ENCODE measurements around the gene LGALS7.
"Not testable (repeated sequence)": the region's sequence is repeated elsewhere in the genome, so short reads cannot be mapped to it uniquely, and the experiment has no call there.

The LGALS7 gene

GRCh38 chr19:38786572-38787265 is 13.4 kb upstream of the LGALS7 start:
- Histone ChIP-seq H3K27me3 (ENCODE audit: insufficient read depth, low read depth, severe bottlenecking) (no peaks in the 10 kb centered on the region), H3K27ac (no peak overlapping the region), H3K36me3 (no peaks in the 10 kb centered on the region), H3K9me3 (ENCODE audit: severe bottlenecking) (no peaks in the 10 kb centered on the region), H3K4me3 (ENCODE audit: low read depth, low read length) (no peak overlapping the region)
- TF ChIP-seq CTCF (IDR thresholded peaks at IDR 0.05; ENCODE audit: low read depth, low read length), result no peak
- DNase-seq, result no peak

DNA sequence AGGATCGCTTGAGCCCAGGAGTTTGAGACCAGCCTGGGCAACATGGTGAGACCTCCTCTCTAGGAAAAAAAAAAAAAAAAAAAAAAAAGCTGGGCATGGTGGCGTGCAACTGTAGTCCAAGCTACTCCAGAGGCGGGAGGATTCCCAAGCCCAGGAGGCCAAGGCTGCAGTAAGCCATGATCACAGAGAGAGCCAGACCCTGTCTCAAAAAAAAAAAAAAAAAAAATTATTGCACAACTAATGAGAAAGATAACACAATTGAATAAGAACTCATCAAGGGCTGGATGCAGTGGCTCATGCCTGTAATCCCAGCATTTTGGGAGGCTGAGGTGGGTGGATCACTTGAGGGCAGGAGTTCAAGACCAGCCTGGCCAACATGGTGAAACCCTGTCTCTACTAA is 12.7 kb upstream of the LGALS7 start:
- H3K27ac ChIP-seq; DNase-seq; H3K4me3 ChIP-seq (ENCODE audit: low read depth, low read length); H3K27me3 ChIP-seq (ENCODE audit: insufficient read depth, low read depth, severe bottlenecking); H3K9me3 ChIP-seq (ENCODE audit: severe bottlenecking); H3K36me3 ChIP-seq: not testable (repeated sequence)

- DNase-seq, result no peak
Measured at GRCh38 chr19:38785187-38785699, 11.9 kb upstream of the LGALS7 start.

DNA sequence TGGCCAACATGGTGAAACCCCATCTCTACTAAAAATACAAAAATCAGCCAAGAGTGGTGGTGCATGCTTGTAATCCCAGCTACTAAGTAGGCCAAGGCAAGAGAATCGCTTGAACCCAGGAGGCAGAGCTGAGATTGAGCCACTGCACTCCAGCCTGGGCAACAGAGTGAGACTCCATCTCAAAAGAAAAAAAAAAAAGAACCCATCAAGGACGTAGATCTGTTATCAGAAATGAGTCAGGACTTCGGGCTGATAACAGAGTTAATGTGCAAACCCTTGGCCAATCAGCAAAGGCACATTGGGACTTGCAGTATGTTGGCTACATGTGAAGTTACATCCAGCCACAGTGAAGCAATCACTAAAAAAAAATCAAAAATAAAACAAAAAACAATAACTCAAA is 10.9 kb upstream of the LGALS7 start:
- no peak for TF ChIP-seq CTCF (IDR thresholded peaks at IDR 0.05; ENCODE audit: low read depth, low read length)
- H3K4me3 ChIP-seq (ENCODE audit: low read depth, low read length), result no peak overlapping the region
- DNase-seq, result no peak

More at GRCh38 chr19:38785187-38785699, 11.9 kb upstream of the LGALS7 start:
- Histone ChIP-seq H3K9me3 (ENCODE audit: severe bottlenecking) (no peaks in the 10 kb centered on the region), H3K27ac (no peak overlapping the region), H3K36me3 (no peaks in the 10 kb centered on the region), H3K27me3 (ENCODE audit: insufficient read depth, low read depth, severe bottlenecking) (no peaks in the 10 kb centered on the region), H3K4me3 (ENCODE audit: low read depth, low read length) (no peak overlapping the region)
- no peak for TF ChIP-seq CTCF (IDR thresholded peaks at IDR 0.05; ENCODE audit: low read depth, low read length)

DNA sequence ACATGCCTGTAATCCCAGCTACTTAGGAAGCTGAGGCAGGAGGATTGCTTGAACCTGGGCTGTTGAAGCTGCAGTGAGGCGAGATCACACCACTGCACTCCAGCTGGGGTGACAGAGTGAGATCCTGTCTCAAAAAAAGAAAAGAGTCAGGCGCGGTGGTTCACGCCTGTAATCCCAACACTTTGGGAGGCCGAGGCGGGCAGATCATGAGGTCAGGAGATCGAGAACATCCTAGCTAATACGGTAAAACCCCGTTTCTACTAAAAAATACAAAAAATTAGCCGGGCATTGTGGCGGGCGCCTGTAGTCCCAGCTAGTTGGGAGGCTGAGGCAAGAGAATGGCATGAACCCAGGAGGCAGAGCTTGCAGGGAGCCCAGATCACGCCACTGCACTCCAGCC is 8.9 kb upstream of the LGALS7 start:
- H3K9me3 ChIP-seq (ENCODE audit: severe bottlenecking); H3K4me3 ChIP-seq (ENCODE audit: low read depth, low read length); H3K27ac ChIP-seq; H3K27me3 ChIP-seq (ENCODE audit: insufficient read depth, low read depth, severe bottlenecking); H3K36me3 ChIP-seq; DNase-seq: not testable (repeated sequence)

More for the DNA sequence above, 10.9 kb upstream of the LGALS7 start:
- Histone ChIP-seq H3K27ac (no peak overlapping the region), H3K27me3 (ENCODE audit: insufficient read depth, low read depth, severe bottlenecking) (no peaks in the 10 kb centered on the region), H3K9me3 (ENCODE audit: severe bottlenecking) (no peaks in the 10 kb centered on the region), H3K36me3 (no peaks in the 10 kb centered on the region)

- Histone ChIP-seq H3K27me3 (ENCODE audit: insufficient read depth, low read depth, severe bottlenecking) (no peaks in the 10 kb centered on the region), H3K36me3 (no peaks in the 10 kb centered on the region), H3K4me3 (ENCODE audit: low read depth, low read length) (no peak overlapping the region), H3K9me3 (ENCODE audit: severe bottlenecking) (no peaks in the 10 kb centered on the region), H3K27ac (no peak overlapping the region)
- no peak for TF ChIP-seq CTCF (IDR thresholded peaks at IDR 0.05; ENCODE audit: low read depth, low read length)
- no peak for DNase-seq
Measured at GRCh38 chr19:38781058-38781457, 7.7 kb upstream of the LGALS7 start.

GRCh38 chr19:38780443-38780842 is 7.1 kb upstream of the LGALS7 start:
- Histone ChIP-seq H3K4me3 (ENCODE audit: low read depth, low read length) (no peak overlapping the region), H3K9me3 (ENCODE audit: severe bottlenecking) (no peaks in the 10 kb centered on the region), H3K27me3 (ENCODE audit: insufficient read depth, low read depth, severe bottlenecking) (no peaks in the 10 kb centered on the region), H3K27ac (no peak overlapping the region), H3K36me3 (no peaks in the 10 kb centered on the region)
- TF ChIP-seq CTCF (IDR thresholded peaks at IDR 0.05; ENCODE audit: low read depth, low read length), result no peak
- no peak for DNase-seq
